HG02588 (cell line): ENCODE results near the gene TMED8.

ENCODE experiments used
- ATAC-seq: cut with Tn5 transposase; IDR thresholded peaks from one replicate; pipeline ENCODE4 v1.9.1; 2021; ENCODE audit warnings: mild to moderate bottlenecking, moderate library complexity; ENCODE audit not compliant: unreplicated experiment

TMED8 gene

GRCh38 chr14:77302926-77303325, 74.0 kb downstream of the TMED8 start:
- no peak for ATAC-seq

GRCh38 chr14:77301103-77301502, 75.8 kb downstream of the TMED8 start:
- no peak for ATAC-seq

GRCh38 chr14:77299771-77300170, 77.1 kb downstream of the TMED8 start:
- no peak for ATAC-seq

- no peak for ATAC-seq
These were observed 80.0 kb downstream of the TMED8 start for GRCh38 chr14:77296906-77297305.

GRCh38 chr14:77296155-77296554, 80.7 kb downstream of the TMED8 start:
- no peak for ATAC-seq

- ATAC-seq: no peak
These were observed 86.2 kb downstream of the TMED8 start for GRCh38 chr14:77290705-77291104.

GRCh38 chr14:77286576-77286975, 90.3 kb downstream of the TMED8 start:
- no peak for ATAC-seq
